ENCODE measurements around the gene EPHA8.

- TF ChIP-seq, protein P1, sequence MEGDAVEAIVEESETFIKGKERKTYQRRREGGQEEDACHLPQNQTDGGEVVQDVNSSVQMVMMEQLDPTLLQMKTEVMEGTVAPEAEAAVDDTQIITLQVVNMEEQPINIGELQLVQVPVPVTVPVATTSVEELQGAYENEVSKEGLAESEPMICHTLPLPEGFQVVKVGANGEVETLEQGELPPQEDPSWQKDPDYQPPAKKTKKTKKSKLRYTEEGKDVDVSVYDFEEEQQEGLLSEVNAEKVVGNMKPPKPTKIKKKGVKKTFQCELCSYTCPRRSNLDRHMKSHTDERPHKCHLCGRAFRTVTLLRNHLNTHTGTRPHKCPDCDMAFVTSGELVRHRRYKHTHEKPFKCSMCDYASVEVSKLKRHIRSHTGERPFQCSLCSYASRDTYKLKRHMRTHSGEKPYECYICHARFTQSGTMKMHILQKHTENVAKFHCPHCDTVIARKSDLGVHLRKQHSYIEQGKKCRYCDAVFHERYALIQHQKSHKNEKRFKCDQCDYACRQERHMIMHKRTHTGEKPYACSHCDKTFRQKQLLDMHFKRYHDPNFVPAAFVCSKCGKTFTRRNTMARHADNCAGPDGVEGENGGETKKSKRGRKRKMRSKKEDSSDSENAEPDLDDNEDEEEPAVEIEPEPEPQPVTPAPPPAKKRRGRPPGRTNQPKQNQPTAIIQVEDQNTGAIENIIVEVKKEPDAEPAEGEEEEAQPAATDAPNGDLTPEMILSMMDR (IDR thresholded peaks at IDR 0.05) = no peak
- no peak for TF ChIP-seq POLR2AphosphoS5 (IDR thresholded peaks at IDR 0.05)
- no peak for TF ChIP-seq POLR2A (IDR thresholded peaks at IDR 0.05)
These were observed 36.6 kb upstream of the EPHA8 start for GRCh38 chr1:22526677-22527076.
